HEK293 (cell line): Measurements from ENCODE around the gene AFDN.

Experiments
- CTCF ChIA-PET: fragments of 350-600 bp; formaldehyde crosslinking; extraction: SDS; loops from one replicate; lab custom pipeline; 2021; ENCODE audit warnings: antibody characterized with exemption; lab: Yijun Ruan, JAX
- POLR2A ChIA-PET: fragments of 300-600 bp; formaldehyde crosslinking; extraction: SDS; loops from one replicate; lab custom pipeline; 2020; ENCODE audit warnings: antibody characterized with exemption, inconsistent platforms; lab: Yijun Ruan, JAX
- H3K27ac ChIP-seq: fragments of 200-500 bp; sonication (Bioruptor generic); 2 replicates; pipeline ENCODE4 v1.5.1; 2014; ENCODE audit warnings: low read depth, low read length, control low read depth, inconsistent platforms; ENCODE audit errors: extremely low read depth
- H3K36me3 ChIP-seq, 2 experiments: fragments of 200-500 bp in 1 of 2; sonication (Bioruptor generic) in 1 of 2; 1 replicate in 1 of 2; 2 replicates in 1 of 2; pipeline ENCODE4 v1.5.1; 2014 to 2017; ENCODE audit warnings: inconsistent platforms in 2 of 2, low read length in 2 of 2; ENCODE audit not compliant: control insufficient read depth in 2 of 2, insufficient read depth in 1 of 2
- H3K4me1 ChIP-seq: fragments of 200-500 bp; sonication (Bioruptor generic); 2 replicates; pipeline ENCODE4 v1.5.1; 2014; ENCODE audit warnings: mild to moderate bottlenecking, low read length, inconsistent platforms; ENCODE audit not compliant: control insufficient read depth, insufficient read depth
- H3K4me3 ChIP-seq: 2 replicates; pipeline ENCODE4 v1.5.1; 2011; ENCODE audit warnings: low read depth, mild to moderate bottlenecking, control low read depth, low read length, moderate library complexity
- H3K9me3 ChIP-seq: fragments of 200-500 bp; sonication (Bioruptor generic); 2 replicates; pipeline ENCODE4 v1.5.1; 2014; ENCODE audit warnings: low read depth, low read length, inconsistent platforms; ENCODE audit not compliant: control insufficient read depth, insufficient read depth
- BCL11A ChIP-seq: fragments of 450-650 bp; formaldehyde crosslinking; IDR thresholded peaks from 2 replicates; pipeline ENCODE4 v1.5.1; 2016; ENCODE audit warnings: low read depth, missing biosample characterization, missing genetic modification characterization
- BCL11B ChIP-seq: fragments of 450-650 bp; formaldehyde crosslinking; IDR thresholded peaks from 2 replicates; pipeline ENCODE4 v1.5.1; 2016; ENCODE audit warnings: low read depth, missing biosample characterization, missing genetic modification characterization
- CTCF ChIP-seq: fragments of 450-650 bp; formaldehyde crosslinking; IDR thresholded peaks from 2 replicates; pipeline ENCODE4 v1.5.1; 2016; ENCODE audit warnings: missing biosample characterization, missing genetic modification characterization
- ELK4 ChIP-seq: IDR thresholded peaks from 2 replicates; pipeline ENCODE4 v1.6.1; 2011; ENCODE audit warnings: mild to moderate bottlenecking, low read depth, low read length, borderline replicate concordance
- PRDM4 ChIP-seq: fragments of 450-650 bp; formaldehyde crosslinking; IDR thresholded peaks from 2 replicates; pipeline ENCODE4 v1.5.1; 2017; ENCODE audit warnings: missing biosample characterization, missing genetic modification characterization
- SP3 ChIP-seq: fragments of 450-650 bp; formaldehyde crosslinking; IDR thresholded peaks from 2 replicates; pipeline ENCODE4 v1.5.1; 2016; ENCODE audit warnings: missing biosample characterization, missing genetic modification characterization
- ZBTB1 ChIP-seq: fragments of 450-650 bp; formaldehyde crosslinking; IDR thresholded peaks from 2 replicates; pipeline ENCODE4 v1.5.1; 2016; ENCODE audit warnings: missing biosample characterization, missing genetic modification characterization
- ZBTB8A ChIP-seq: fragments of 450-650 bp; formaldehyde crosslinking; IDR thresholded peaks from 2 replicates; pipeline ENCODE4 v1.5.1; 2016; ENCODE audit warnings: missing biosample characterization, missing genetic modification characterization
- ZNF121 ChIP-seq: fragments of 450-650 bp; formaldehyde crosslinking; IDR thresholded peaks from 2 replicates; pipeline ENCODE4 v1.5.1; 2016; ENCODE audit warnings: missing biosample characterization, missing genetic modification characterization
- ZNF211 ChIP-seq: fragments of 450-650 bp; formaldehyde crosslinking; IDR thresholded peaks from 2 replicates; pipeline ENCODE4 v1.5.1; 2016; ENCODE audit warnings: low read depth, missing biosample characterization, missing genetic modification characterization
- ZNF248 ChIP-seq: fragments of 450-650 bp; formaldehyde crosslinking; IDR thresholded peaks from 2 replicates; pipeline ENCODE4 v1.5.1; 2017; ENCODE audit warnings: missing biosample characterization, missing genetic modification characterization
- ZNF26 ChIP-seq: fragments of 450-650 bp; formaldehyde crosslinking; IDR thresholded peaks from 2 replicates; pipeline ENCODE4 v1.5.1; 2016; ENCODE audit warnings: missing biosample characterization, missing genetic modification characterization
- ZNF274 ChIP-seq, 2 experiments: fragments of 200-500 bp in 1 of 2; fragments of 450-650 bp in 1 of 2; sonication (Bioruptor generic) in 1 of 2; formaldehyde crosslinking in 1 of 2; IDR thresholded peaks; 2 replicates each; pipeline versions ENCODE4 v1.5.1 to v1.6.1; 2014 to 2016; ENCODE audit warnings: borderline replicate concordance in 1 of 2, inconsistent platforms in 1 of 2, low read length in 1 of 2, missing biosample characterization in 1 of 2, missing genetic modification characterization in 1 of 2
- ZNF311 ChIP-seq: fragments of 450-650 bp; formaldehyde crosslinking; IDR thresholded peaks from 2 replicates; pipeline ENCODE4 v1.5.1; 2017; ENCODE audit warnings: missing biosample characterization, missing genetic modification characterization, borderline replicate concordance
- ZNF391 ChIP-seq: fragments of 450-650 bp; formaldehyde crosslinking; IDR thresholded peaks from 2 replicates; pipeline ENCODE4 v1.5.1; 2016; ENCODE audit warnings: low read depth, missing biosample characterization, missing genetic modification characterization, borderline replicate concordance
- ZNF423 ChIP-seq: fragments of 450-650 bp; formaldehyde crosslinking; IDR thresholded peaks from 2 replicates; pipeline ENCODE4 v1.5.1; 2016; ENCODE audit warnings: missing biosample characterization, missing genetic modification characterization
- ZNF449 ChIP-seq: fragments of 450-650 bp; formaldehyde crosslinking; IDR thresholded peaks from 2 replicates; pipeline ENCODE4 v1.5.1; 2017; ENCODE audit warnings: missing biosample characterization, mild to moderate bottlenecking, missing genetic modification characterization, moderate library complexity
- ZNF473 ChIP-seq: fragments of 450-650 bp; formaldehyde crosslinking; IDR thresholded peaks from 2 replicates; pipeline ENCODE4 v1.5.1; 2017; ENCODE audit warnings: missing biosample characterization, missing genetic modification characterization
- ZNF513 ChIP-seq: fragments of 450-650 bp; IDR thresholded peaks from 2 replicates; pipeline ENCODE4 v1.5.1; 2018; ENCODE audit warnings: missing biosample characterization, missing genetic modification characterization
- ZNF549 ChIP-seq: fragments of 450-650 bp; IDR thresholded peaks from 2 replicates; pipeline ENCODE4 v1.5.1; 2018; ENCODE audit warnings: missing biosample characterization, missing genetic modification characterization, mild to moderate bottlenecking, inconsistent platforms, moderate library complexity
- ZNF558 ChIP-seq: fragments of 450-650 bp; formaldehyde crosslinking; IDR thresholded peaks from 2 replicates; pipeline ENCODE4 v1.5.1; 2016; ENCODE audit warnings: missing biosample characterization, missing genetic modification characterization
- ZNF621 ChIP-seq: fragments of 450-650 bp; formaldehyde crosslinking; IDR thresholded peaks from 2 replicates; pipeline ENCODE4 v1.5.1; 2017; ENCODE audit warnings: missing biosample characterization, missing genetic modification characterization
- ZNF776 ChIP-seq: fragments of 450-650 bp; formaldehyde crosslinking; IDR thresholded peaks from 2 replicates; pipeline ENCODE4 v1.5.0; 2017; ENCODE audit warnings: missing biosample characterization, missing genetic modification characterization, borderline replicate concordance
- ZNF791 ChIP-seq: fragments of 450-650 bp; formaldehyde crosslinking; IDR thresholded peaks from 2 replicates; pipeline ENCODE4 v1.5.1; 2016; ENCODE audit warnings: missing biosample characterization, missing genetic modification characterization
- ZNF837 ChIP-seq: fragments of 450-650 bp; formaldehyde crosslinking; IDR thresholded peaks from 2 replicates; pipeline ENCODE4 v1.5.1; 2016; ENCODE audit warnings: missing biosample characterization, missing genetic modification characterization

AFDN gene

GRCh38 chr6:168013250-168013915 is 186.7 kb downstream of the AFDN start:
- CTCF ChIA-PET: interaction anchor here (1.0 kb wide), 1 partner anchor 185 kb away, joined by 4 read pairs; no protein-coding TSS in a partner anchor
- POLR2A ChIA-PET: no interaction called here
- H3K4me1 ChIP-seq: no peaks in the 10 kb centered on the region
- no peaks in the 10 kb centered on the region for H3K9me3 ChIP-seq
- no peak overlapping the region for H3K4me3 ChIP-seq
- no peak for TF ChIP-seq PRDM4
- TF ChIP-seq ZNF621 (tag by site-specific recombination): no peak
- TF ChIP-seq SP3 (tag by site-specific recombination): no peak
- TF ChIP-seq ZNF837: no peak
- no peak for TF ChIP-seq ZNF311 (tag by site-specific recombination)
- no peak for TF ChIP-seq ZNF791 (tag by site-specific recombination)
- no peak for TF ChIP-seq ZNF248 (tag by site-specific recombination)
- TF ChIP-seq ELK4: no peak
- no peak for TF ChIP-seq BCL11B
- TF ChIP-seq ZNF26 (tag by site-specific recombination): no peak
- TF ChIP-seq ZNF776 (tag by site-specific recombination): no peak
- no peak for TF ChIP-seq ZNF513 (tag by site-specific recombination)
- TF ChIP-seq ZBTB8A: no peak
- no peak for TF ChIP-seq ZNF473
- no peaks in the 10 kb centered on the region for H3K36me3 ChIP-seq
- H3K27ac ChIP-seq: no peak overlapping the region

GRCh38 chr6:168014428-168014827 is 187.7 kb downstream of the AFDN start:
- no peaks in the 10 kb centered on the region for H3K9me3 ChIP-seq
- POLR2A ChIA-PET: no interaction called here
- CTCF ChIA-PET: no interaction called here
- TF ChIP-seq ZNF558 (tag by site-specific recombination) (no peak), ZNF449 (tag by site-specific recombination) (no peak), CTCF (tag by site-specific recombination) (no peak), ZBTB1 (tag by site-specific recombination) (no peak), BCL11A (no peak), ZNF391 (tag by site-specific recombination) (no peak), ZNF211 (no peak), ZNF549 (tag by site-specific recombination) (no peak), ZNF274 (IDR thresholded peaks at IDR 0.05; ENCODE audit: low read length) (no peak), ZNF274 (tag by site-specific recombination; IDR thresholded peaks at IDR 0.05; ENCODE audit: borderline replicate concordance) (no peak), ZNF121 (tag by site-specific recombination) (no peak), ZNF423 (tag by site-specific recombination) (no peak)

More at GRCh38 chr6:168014428-168014827, 187.7 kb downstream of the AFDN start:
- Histone ChIP-seq H3K4me1 (no peaks in the 10 kb centered on the region), H3K27ac (no peak overlapping the region), H3K36me3 (no peaks in the 10 kb centered on the region), H3K4me3 (no peak overlapping the region)
